Naive thymus-derived CD4-positive, alpha-beta T cell (primary cell): ENCODE data around the gene CDH18. TPM values are rescaled to one million over a fixed set of nuclear protein-coding genes. Genes with fewer than 3 reads are reported as not detected.

Experiments used
- ATAC-seq: fragments of 150-1000 bp; cut with Tn5 transposase; 2 replicates; pipeline ENCODE4 v1.10.0; 2021; ENCODE audit warnings: mild to moderate bottlenecking, moderate library complexity
- CTCF ChIA-PET: fragments of 350-600 bp; sonication (Branson Sonifier 250); formaldehyde crosslinking; loops from one replicate; lab custom pipeline; 2021; ENCODE audit warnings: antibody characterized with exemption; lab: Charles Lee
- POLR2A ChIA-PET: fragments of 350-600 bp; sonication (Branson Sonifier 250); formaldehyde crosslinking; loops from one replicate; lab custom pipeline; 2021; ENCODE audit warnings: antibody characterized with exemption, inconsistent platforms; lab: Charles Lee
- DNase-seq, 9 donors: peaks; one replicate each; pipeline versions ENCODE4 v3.0.0 to v3.0.0-alpha.2; 2020 to 2022; ENCODE audit warnings: mixed read lengths in 1 of 9
- H3K27ac ChIP-seq: one replicate; pipeline ENCODE4 v1.7.0; 2013; ENCODE audit warnings: mild to moderate bottlenecking, low read depth, low read length, moderate library complexity
- H3K27me3 ChIP-seq, 2 donors: one replicate each; pipeline ENCODE4 v1.7.0; 2013; ENCODE audit warnings: low read length in 2 of 2, mild to moderate bottlenecking in 2 of 2, moderate library complexity in 2 of 2; ENCODE audit not compliant: control insufficient read depth in 2 of 2, insufficient read depth in 2 of 2
- H3K36me3 ChIP-seq, 3 experiments: 1 replicate in 2 of 3; 2 replicates in 1 of 3; pipeline ENCODE4 v1.7.0; 2013; ENCODE audit warnings: low read length in 3 of 3, mild to moderate bottlenecking in 3 of 3, moderate library complexity in 1 of 3; ENCODE audit not compliant: insufficient read depth in 3 of 3, control insufficient read depth in 2 of 3
- H3K4me1 ChIP-seq, 2 donors: one replicate each; pipeline ENCODE4 v1.7.0; 2013; ENCODE audit warnings: low read length in 2 of 2, mild to moderate bottlenecking in 2 of 2, moderate library complexity in 1 of 2; ENCODE audit not compliant: control insufficient read depth in 2 of 2, insufficient read depth in 2 of 2
- H3K4me3 ChIP-seq: 2 replicates; pipeline ENCODE4 v1.7.0; 2013; ENCODE audit warnings: mild to moderate bottlenecking, low read length
- H3K9me3 ChIP-seq, 3 experiments: 1 replicate in 2 of 3; 2 replicates in 1 of 3; pipeline ENCODE4 v1.7.0; 2013; ENCODE audit warnings: low read length in 3 of 3; ENCODE audit not compliant: control insufficient read depth in 2 of 3
- H3K27ac Mint-ChIP-seq, 9 donors: one replicate each; pipeline ENCODE4 v1.8.0; 2020 to 2022; ENCODE audit warnings: mixed read lengths in 9 of 9, mild to moderate bottlenecking in 8 of 9, moderate library complexity in 5 of 9, inconsistent platforms in 2 of 9
- H3K27me3 Mint-ChIP-seq, 5 donors: one replicate each; pipeline ENCODE4 v1.8.0; 2021 to 2022; ENCODE audit warnings: mixed read lengths in 5 of 5, mild to moderate bottlenecking in 1 of 5
- H3K36me3 Mint-ChIP-seq, 5 donors: one replicate each; pipeline ENCODE4 v1.8.0; 2020 to 2022; ENCODE audit warnings: mixed read lengths in 5 of 5, mild to moderate bottlenecking in 3 of 5, inconsistent platforms in 1 of 5
- H3K4me1 Mint-ChIP-seq, 7 donors: one replicate each; pipeline ENCODE4 v1.8.0; 2020 to 2022; ENCODE audit warnings: mixed read lengths in 7 of 7, mild to moderate bottlenecking in 3 of 7, inconsistent platforms in 1 of 7
- H3K4me3 Mint-ChIP-seq, 10 donors: one replicate each; pipeline ENCODE4 v1.8.0; 2020 to 2022; ENCODE audit warnings: mild to moderate bottlenecking in 10 of 10, mixed read lengths in 10 of 10, moderate library complexity in 6 of 10, inconsistent platforms in 2 of 10
- H3K9me3 Mint-ChIP-seq, 11 donors: one replicate each; pipeline ENCODE4 v1.8.0; 2020 to 2022; ENCODE audit warnings: mixed read lengths in 11 of 11, mild to moderate bottlenecking in 4 of 11, inconsistent platforms in 1 of 11, moderate library complexity in 1 of 11
- intact Hi-C, 2 donors: fragments of 100-400 bp; cut with micrococcal nuclease; formaldehyde crosslinking; loops; one replicate each; pipeline ENCODE4 v1.15.1; 2023
- polyA plus RNA-seq, 2 donors: library from polyadenylated mRNA; unstranded; fragments of 300-500 nt; fragmentation: Illumina TruSeq; gene quantifications; one replicate each; pipeline ENCODE4 v1.2.3, GENCODE V29; 2021
- total RNA-seq, 6 experiments: library from RNA in 5 of 6; stranded (reverse) in 5 of 6; gene quantifications; 1 replicate in 5 of 6; 2 replicates in 1 of 6; pipeline ENCODE4 v1.2.3 and lab custom pipeline; 2021 to 2026

CDH18 gene
- total and polyA plus RNA-seq, 7 experiments from 2014 or later = not detected

DNA sequence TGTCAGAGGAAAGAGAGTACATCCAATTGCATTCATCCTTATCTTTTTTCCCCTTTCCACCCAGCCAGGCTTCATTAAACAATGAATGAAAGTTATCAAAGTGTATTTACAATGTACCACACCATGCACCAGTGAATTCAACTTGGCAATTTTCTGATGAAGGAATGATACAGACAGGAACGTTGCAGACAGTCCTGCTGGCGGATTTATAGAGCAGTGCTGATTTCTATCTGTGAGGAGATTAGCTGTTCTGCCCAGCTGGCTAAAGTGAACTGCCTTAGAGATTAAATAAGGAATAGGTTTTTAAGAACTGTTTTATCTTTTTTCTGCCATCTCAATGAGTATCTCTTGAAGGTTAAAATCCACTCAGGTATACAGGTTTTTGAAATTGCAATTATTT, 403.9 kb downstream of the CDH18 start:
- Histone ChIP-seq H3K27ac (no peak overlapping the region), H3K9me3 (no peaks in the 10 kb centered on the region), H3K36me3 (no peaks in the 10 kb centered on the region), H3K4me3 (no peak overlapping the region), H3K4me1 (no peaks in the 10 kb centered on the region), H3K27me3 (no peaks in the 10 kb centered on the region)
- Mint-ChIP-seq H3K27ac (no peak overlapping the region), H3K4me3 (no peak overlapping the region), H3K36me3 (no peaks in the 10 kb centered on the region), H3K4me1 (no peaks in the 10 kb centered on the region), H3K27me3 (no peaks in the 10 kb centered on the region), H3K9me3 (peaks cover 0 to 22% (median 4%) of the 10 kb centered on the region in 11 donors)
- ChIA-PET CTCF (no interaction called here), POLR2A (no interaction called here)
- ATAC-seq = no peak
- DNase-seq = no peak
- intact Hi-C loops = no loop called here

DNA sequence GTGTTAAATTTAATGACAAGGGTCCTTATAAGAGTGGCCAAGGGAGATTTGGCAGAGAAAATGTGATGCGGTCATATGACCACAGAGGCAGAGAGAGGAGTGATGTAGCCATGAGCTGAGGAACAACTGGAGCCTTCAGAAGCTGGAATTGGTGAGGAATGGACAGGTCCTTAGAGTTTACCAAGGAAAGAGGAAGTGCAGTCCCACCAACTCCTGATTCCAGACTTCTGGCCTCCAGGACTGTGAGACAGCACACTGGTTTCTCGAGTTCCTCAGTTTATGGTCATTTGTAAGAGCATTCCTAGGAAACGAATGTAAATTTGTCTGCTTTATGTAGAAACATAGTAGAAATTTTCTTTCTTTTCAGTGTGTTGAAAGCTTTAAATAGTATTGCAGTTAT, 410.1 kb downstream of the CDH18 start:
- no peaks in the 10 kb centered on the region for H3K4me1 ChIP-seq
- no peak overlapping the region for H3K4me3 Mint-ChIP-seq
- H3K9me3 ChIP-seq = no peaks in the 10 kb centered on the region
- intact Hi-C loops = no loop called here
- POLR2A ChIA-PET = no interaction called here
- no peak overlapping the region for H3K27ac ChIP-seq
- CTCF ChIA-PET = no interaction called here
- H3K36me3 ChIP-seq = no peaks in the 10 kb centered on the region
- H3K27me3 Mint-ChIP-seq = no peaks in the 10 kb centered on the region
- DNase-seq (no peak), ATAC-seq (no peak)
- no peaks in the 10 kb centered on the region for H3K27me3 ChIP-seq
- no peaks in the 10 kb centered on the region for H3K36me3 Mint-ChIP-seq
- H3K4me1 Mint-ChIP-seq = no peaks in the 10 kb centered on the region
- peaks cover 0 to 28% (median 4%) of the 10 kb centered on the region in 11 donors for H3K9me3 Mint-ChIP-seq
- no peak overlapping the region for H3K27ac Mint-ChIP-seq
- H3K4me3 ChIP-seq = no peak overlapping the region

DNA sequence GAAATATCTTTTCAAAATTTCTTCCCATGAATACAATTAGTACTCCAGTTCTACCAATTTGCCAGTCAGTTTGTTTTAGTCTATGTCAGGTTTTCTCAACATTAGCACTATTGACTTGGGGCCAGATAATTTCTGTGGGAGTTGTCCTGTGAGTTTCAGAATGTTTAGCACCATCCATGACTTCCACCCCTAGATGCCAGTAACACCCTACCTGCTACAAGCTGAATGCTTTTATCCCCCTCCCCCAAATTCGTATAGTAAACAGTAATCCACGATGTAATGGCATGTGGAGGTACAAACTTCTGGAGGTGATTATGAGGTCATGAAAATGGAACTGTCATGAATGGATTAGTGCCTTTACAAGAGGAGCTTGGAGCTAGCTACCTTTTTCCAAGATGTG, 420.0 kb downstream of the CDH18 start:
- ChIA-PET POLR2A (no interaction called here), CTCF (no interaction called here)
- H3K27ac Mint-ChIP-seq = no peak overlapping the region
- Histone ChIP-seq H3K27me3 (no peaks in the 10 kb centered on the region), H3K4me1 (no peaks in the 10 kb centered on the region), H3K9me3 (peaks cover 0 to 14% (median 0%) of the 10 kb centered on the region in 3 experiments), H3K36me3 (no peaks in the 10 kb centered on the region), H3K4me3 (no peak overlapping the region), H3K27ac (no peak overlapping the region)
- H3K4me1 Mint-ChIP-seq = no peaks in the 10 kb centered on the region
- no peaks in the 10 kb centered on the region for H3K27me3 Mint-ChIP-seq
- ATAC-seq (no peak), DNase-seq (no peak)
- no peaks in the 10 kb centered on the region for H3K36me3 Mint-ChIP-seq
- H3K4me3 Mint-ChIP-seq = no peak overlapping the region
- H3K9me3 Mint-ChIP-seq = peaks cover 1 to 29% (median 15%) of the 10 kb centered on the region in 11 donors
- intact Hi-C loops = no loop called here

DNA sequence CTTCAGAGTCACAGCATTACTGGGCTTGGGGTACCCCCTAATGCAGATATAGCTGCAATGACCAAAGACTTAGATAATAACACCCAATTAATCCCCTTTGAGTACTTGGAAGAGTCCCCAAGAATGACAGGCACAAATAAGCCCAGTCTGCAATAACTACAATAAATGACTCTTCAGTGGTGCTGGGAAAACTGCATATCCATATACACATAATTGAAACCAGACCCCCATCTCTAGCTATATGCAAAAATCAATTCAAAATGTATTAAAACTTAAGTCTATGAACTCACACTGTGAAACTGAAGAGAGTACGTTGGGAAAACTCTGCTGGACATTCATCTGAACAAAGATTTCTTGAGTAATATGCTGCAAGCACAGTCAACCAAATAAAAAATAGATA, 422.5 kb downstream of the CDH18 start:
- H3K4me3 Mint-ChIP-seq = no peak overlapping the region
- no peaks in the 10 kb centered on the region for H3K27me3 ChIP-seq
- no peak overlapping the region for H3K27ac Mint-ChIP-seq
- H3K4me3 ChIP-seq = no peak overlapping the region
- no peaks in the 10 kb centered on the region for H3K4me1 Mint-ChIP-seq
- ChIA-PET CTCF (no interaction called here), POLR2A (no interaction called here)
- intact Hi-C loops = no loop called here
- H3K36me3 ChIP-seq = no peaks in the 10 kb centered on the region
- ATAC-seq = no peak
- peaks cover 3 to 29% (median 15%) of the 10 kb centered on the region in 11 donors for H3K9me3 Mint-ChIP-seq
- no peaks in the 10 kb centered on the region for H3K27me3 Mint-ChIP-seq
- H3K36me3 Mint-ChIP-seq = no peaks in the 10 kb centered on the region
- no peak overlapping the region for H3K27ac ChIP-seq
- H3K4me1 ChIP-seq = no peaks in the 10 kb centered on the region
- H3K9me3 ChIP-seq = peaks cover 0 to 14% (median 0%) of the 10 kb centered on the region in 3 experiments
- no peak for DNase-seq

DNA sequence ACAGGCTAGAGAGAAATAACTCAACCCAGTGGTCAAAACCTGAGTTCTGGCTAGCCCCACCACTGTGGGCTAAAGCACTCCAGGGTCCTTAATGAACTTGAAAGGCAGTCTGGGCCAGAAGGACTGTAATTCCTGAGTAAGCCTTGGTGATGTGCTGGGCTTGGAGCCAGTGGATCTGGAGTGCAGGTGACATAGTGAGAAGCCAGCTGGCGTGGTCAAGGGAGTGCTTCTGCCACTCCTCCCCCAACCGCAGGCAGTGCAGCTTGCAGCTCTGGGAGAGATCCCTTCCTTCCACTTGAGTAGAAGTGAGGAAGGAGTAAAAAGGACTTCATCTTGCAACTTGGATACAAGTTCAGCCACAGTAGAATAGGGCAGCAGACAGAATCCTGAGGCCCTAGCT, 424.0 kb downstream of the CDH18 start:
- ATAC-seq = no peak
- Mint-ChIP-seq H3K27ac (no peak overlapping the region), H3K27me3 (no peaks in the 10 kb centered on the region), H3K36me3 (no peaks in the 10 kb centered on the region), H3K9me3 (peaks cover 4 to 33% (median 15%) of the 10 kb centered on the region in 11 donors), H3K4me3 (no peak overlapping the region), H3K4me1 (no peaks in the 10 kb centered on the region)
- Histone ChIP-seq H3K27ac (no peak overlapping the region), H3K27me3 (no peaks in the 10 kb centered on the region), H3K9me3 (peaks cover 0 to 14% (median 0%) of the 10 kb centered on the region in 3 experiments), H3K36me3 (no peaks in the 10 kb centered on the region), H3K4me1 (no peaks in the 10 kb centered on the region), H3K4me3 (no peak overlapping the region)
- ChIA-PET CTCF (no interaction called here), POLR2A (no interaction called here)
- intact Hi-C loops = no loop called here
- no peak for DNase-seq

DNA sequence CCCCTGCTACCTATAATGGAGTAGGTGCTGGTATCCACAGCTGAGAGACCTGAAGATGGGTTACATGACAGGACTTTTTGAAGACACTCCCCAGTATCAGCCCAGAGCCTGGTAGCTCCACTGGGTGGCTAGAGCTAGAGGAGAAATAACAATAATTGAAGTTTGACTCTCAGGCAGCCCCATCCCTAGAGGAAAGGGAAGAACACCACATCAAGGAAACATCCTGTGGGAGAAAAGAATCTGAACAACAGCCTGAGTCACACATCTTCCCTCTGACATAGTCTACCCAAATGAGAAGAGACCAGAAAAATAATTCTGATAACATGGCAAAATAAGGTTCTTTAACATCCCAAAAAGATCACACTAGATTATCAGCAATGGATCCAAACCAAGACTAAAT, 432.1 kb downstream of the CDH18 start:
- intact Hi-C loops = no loop called here
- no peak for DNase-seq
- Histone ChIP-seq H3K9me3 (no peaks in the 10 kb centered on the region), H3K27ac (no peak overlapping the region), H3K36me3 (no peaks in the 10 kb centered on the region), H3K4me1 (no peaks in the 10 kb centered on the region), H3K4me3 (no peak overlapping the region), H3K27me3 (no peaks in the 10 kb centered on the region)
- no peak for ATAC-seq
- Mint-ChIP-seq H3K27me3 (no peaks in the 10 kb centered on the region), H3K27ac (no peak overlapping the region), H3K4me3 (no peak overlapping the region), H3K36me3 (no peaks in the 10 kb centered on the region), H3K9me3 (peaks cover 0 to 37% (median 12%) of the 10 kb centered on the region in 11 donors), H3K4me1 (no peaks in the 10 kb centered on the region)
- CTCF ChIA-PET = no interaction called here
- POLR2A ChIA-PET = no interaction called here

DNA sequence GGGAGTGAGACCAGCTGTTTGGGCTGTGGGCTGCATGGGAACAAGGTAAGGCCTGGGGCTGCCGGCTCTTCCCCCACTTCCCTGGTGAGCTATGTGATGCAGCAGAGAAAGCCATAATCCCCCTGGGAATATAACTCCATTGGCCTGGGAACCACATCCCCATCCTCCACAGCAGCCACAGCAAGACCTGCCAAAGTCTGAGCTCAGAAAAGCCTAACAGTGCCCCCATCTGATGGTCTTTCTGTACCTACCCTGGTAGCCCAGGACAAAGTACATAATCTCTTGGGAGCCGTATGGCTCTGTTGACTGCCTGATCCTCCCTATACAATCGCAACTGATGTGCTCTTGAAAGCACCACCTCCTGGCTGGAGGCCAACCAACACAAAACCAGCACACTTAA, 432.6 kb downstream of the CDH18 start:
- Mint-ChIP-seq H3K4me3 (no peak overlapping the region), H3K4me1 (no peaks in the 10 kb centered on the region), H3K36me3 (no peaks in the 10 kb centered on the region), H3K9me3 (peaks cover 0 to 35% (median 14%) of the 10 kb centered on the region in 11 donors), H3K27ac (no peak overlapping the region), H3K27me3 (no peaks in the 10 kb centered on the region)
- ATAC-seq (no peak), DNase-seq (no peak)
- no peaks in the 10 kb centered on the region for H3K4me1 ChIP-seq
- intact Hi-C loops = no loop called here
- no peak overlapping the region for H3K4me3 ChIP-seq
- ChIA-PET POLR2A (no interaction called here), CTCF (no interaction called here)
- H3K36me3 ChIP-seq = no peaks in the 10 kb centered on the region
- H3K27me3 ChIP-seq = no peaks in the 10 kb centered on the region
- no peak overlapping the region for H3K27ac ChIP-seq
- no peaks in the 10 kb centered on the region for H3K9me3 ChIP-seq
